Left ventricle myocardium inferior (tissue), 1 donor: ENCODE data around the gene VPS26A. TPM values are rescaled to one million over a fixed set of nuclear protein-coding genes. Genes with fewer than 3 reads are reported as not detected.

Experiments used
- DNase-seq: peaks from one replicate; pipeline ENCODE4 v3.0.0-alpha.2; 2020
- H3K27ac ChIP-seq: fragments of 200-600 bp; replicated peaks from 2 replicates; pipeline ENCODE4 v1.8.0; 2021
- H3K27me3 ChIP-seq: fragments of 200-600 bp; 2 replicates; pipeline ENCODE4 v1.8.0; 2021; ENCODE audit warnings: low read depth
- H3K36me3 ChIP-seq: fragments of 200-600 bp; 2 replicates; pipeline ENCODE4 v1.8.0; 2021
- H3K4me1 ChIP-seq: fragments of 200-600 bp; 2 replicates; pipeline ENCODE4 v1.8.0; 2021
- H3K4me3 ChIP-seq: fragments of 200-600 bp; 2 replicates; pipeline ENCODE4 v1.8.0; 2021; ENCODE audit warnings: mild to moderate bottlenecking, moderate library complexity
- H3K9me3 ChIP-seq: fragments of 200-600 bp; replicated peaks from 2 replicates; pipeline ENCODE4 v1.8.0; 2021
- CTCF ChIP-seq: fragments of 200-600 bp; IDR thresholded peaks from 2 replicates; pipeline ENCODE4 v1.8.0; 2021; ENCODE audit warnings: antibody characterized with exemption, mild to moderate bottlenecking, borderline replicate concordance
- intact Hi-C: fragments of 100-400 bp; cut with micrococcal nuclease; formaldehyde crosslinking; loops from one replicate; pipeline ENCODE4 v1.11.0; 2022
- total RNA-seq: library from RNA; stranded (reverse); fragmentation: NEBNext Ultra II Directional; extraction: Animal tissue kit (Norgen Biotek cat#: 25700); gene quantifications from one replicate; pipeline ENCODE4 v1.2.1, GENCODE V29; 2021
- donor health status: DM: no; HTN: yes; CAD: no; lungs with severe emphysema.

The VPS26A gene
- total RNA-seq, 1 donor from 2014 or later = 33.1 TPM

- no peak for TF ChIP-seq CTCF
- peaks cover 33% of the 10 kb centered on the region for H3K4me1 ChIP-seq
- no peaks in the 10 kb centered on the region for H3K9me3 ChIP-seq
- intact Hi-C loops = no loop called here
- no peaks in the 10 kb centered on the region for H3K36me3 ChIP-seq
- peak; percentile 57 for DNase-seq
- H3K27me3 ChIP-seq = no peaks in the 10 kb centered on the region
- peak overlapping the region; percentile 99 for H3K27ac ChIP-seq
- H3K4me3 ChIP-seq = peak overlapping the region; percentile 86
These were observed 652 bp upstream of the VPS26A start for GRCh38 chr10:69123306-69123746.

- Histone ChIP-seq H3K4me1 (peaks cover 46% of the 10 kb centered on the region), H3K36me3 (no peaks in the 10 kb centered on the region), H3K27me3 (no peaks in the 10 kb centered on the region), H3K9me3 (no peaks in the 10 kb centered on the region), H3K4me3 (peak overlapping the region; percentile 86), H3K27ac (peak overlapping the region; percentile 99)
- TF ChIP-seq CTCF = no peak
- intact Hi-C loops = no loop called here
- peak; percentile 34 for DNase-seq
These were observed 738 bp downstream of the VPS26A start for GRCh38 chr10:69124563-69125268.

- no peak for TF ChIP-seq CTCF
- H3K27ac ChIP-seq = no peak overlapping the region
- intact Hi-C loops = no loop called here
- peaks cover 54% of the 10 kb centered on the region for H3K4me1 ChIP-seq
- DNase-seq = no peak
- no peaks in the 10 kb centered on the region for H3K9me3 ChIP-seq
- H3K36me3 ChIP-seq = no peaks in the 10 kb centered on the region
- peak overlapping the region; percentile 86 for H3K4me3 ChIP-seq
- no peaks in the 10 kb centered on the region for H3K27me3 ChIP-seq
These were observed 1.6 kb downstream of the VPS26A start for GRCh38 chr10:69125554-69125953.

- peaks cover 22% of the 10 kb centered on the region for H3K36me3 ChIP-seq
- H3K27ac ChIP-seq = no peak overlapping the region
- peaks cover 43% of the 10 kb centered on the region for H3K4me1 ChIP-seq
- no peak for TF ChIP-seq CTCF
- H3K27me3 ChIP-seq = no peaks in the 10 kb centered on the region
- intact Hi-C loops = no loop called here
- no peak overlapping the region for H3K4me3 ChIP-seq
- no peak for DNase-seq
- no peaks in the 10 kb centered on the region for H3K9me3 ChIP-seq
These were observed 6.3 kb downstream of the VPS26A start for GRCh38 chr10:69130251-69130650.

- intact Hi-C loops = no loop called here
These were observed 16.0 kb downstream of the VPS26A start for GRCh38 chr10:69139961-69140360.

More at GRCh38 chr10:69139961-69140360, 16.0 kb downstream of the VPS26A start:
- no peak overlapping the region for H3K27ac ChIP-seq
- TF ChIP-seq CTCF = no peak
- no peaks in the 10 kb centered on the region for H3K27me3 ChIP-seq
- H3K4me1 ChIP-seq = no peaks in the 10 kb centered on the region
- no peak overlapping the region for H3K4me3 ChIP-seq
- peaks cover 34% of the 10 kb centered on the region for H3K36me3 ChIP-seq
- no peaks in the 10 kb centered on the region for H3K9me3 ChIP-seq
- DNase-seq = no peak
